SH-SY5Y (cell line): ENCODE results near the gene SMCHD1.

Source experiments
- GATA2 ChIP-seq: IDR thresholded peaks from 2 replicates; pipeline ENCODE4 v1.6.1; 2011; ENCODE audit warnings: mild to moderate bottlenecking, low read depth, low read length
- GATA3 ChIP-seq: IDR thresholded peaks from 2 replicates; pipeline ENCODE4 v1.6.1; 2011; ENCODE audit warnings: low read depth, mild to moderate bottlenecking, low read length, moderate library complexity

- no peak for TF ChIP-seq GATA3
- TF ChIP-seq GATA2: no peak
Measured at GRCh38 chr18:2736823-2737222, 81.3 kb downstream of the SMCHD1 start.
